M059J (cell line): ENCODE results near the gene STX2. TPM values are rescaled to one million over a fixed set of nuclear protein-coding genes. Genes with fewer than 3 reads are reported as not detected.
"Not testable (repeated sequence)": the region's sequence is repeated elsewhere in the genome, so short reads cannot be mapped to it uniquely, and the experiment has no call there.

Experiments
- DNase-seq: peaks from one replicate; pipeline ENCODE4 v3.0.0-alpha.2; 2012; ENCODE audit warnings: low read depth
- total RNA-seq: library from RNA; depleted of rRNA; stranded (reverse); fragments of >200 nt; shearing (Covaris generic); gene quantifications from 2 replicates; pipeline ENCODE4 v1.2.3, GENCODE V29; 2014

STX2 gene
- total RNA-seq, 1 experiment from 2014 or later, result 29.2 TPM

DNA sequence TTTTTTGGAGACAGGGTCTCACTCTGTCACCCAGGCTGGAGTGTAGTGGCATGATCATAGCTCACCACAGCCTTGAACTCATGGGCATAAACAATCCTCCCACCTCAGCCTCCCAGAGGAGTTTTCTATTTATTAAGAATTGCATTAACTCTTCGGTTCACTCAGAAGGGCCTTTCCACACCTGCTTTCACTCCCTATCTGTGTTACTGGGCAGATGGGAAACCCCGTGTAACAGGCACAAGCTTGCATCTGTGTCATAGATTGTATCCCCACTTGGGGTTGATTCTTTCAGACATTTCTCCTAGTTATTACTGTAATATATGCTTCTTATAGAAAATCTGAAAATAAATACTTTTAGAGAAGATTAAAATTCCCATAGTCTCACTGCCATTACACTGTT is 38.7 kb downstream of the STX2 start:
- no peak for DNase-seq

DNA sequence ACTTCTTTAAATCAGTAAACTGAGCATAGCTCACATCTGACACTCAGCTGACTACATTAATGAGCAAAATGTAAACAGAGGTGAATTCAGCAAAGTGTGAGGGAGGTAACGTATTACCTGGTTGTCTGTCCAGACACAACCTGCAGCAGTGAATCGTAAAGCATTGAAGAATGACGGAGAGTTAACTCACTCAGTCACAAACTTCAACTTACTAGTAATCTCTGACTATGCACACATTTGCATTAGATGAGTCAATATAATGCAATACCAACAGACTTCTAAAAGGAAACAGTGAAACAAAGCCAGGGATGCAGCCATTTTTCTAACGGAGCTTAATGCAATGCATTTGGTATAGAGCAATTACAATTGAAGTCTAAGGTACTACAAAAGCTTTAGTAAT is 40.0 kb downstream of the STX2 start:
- no peak for DNase-seq

DNA sequence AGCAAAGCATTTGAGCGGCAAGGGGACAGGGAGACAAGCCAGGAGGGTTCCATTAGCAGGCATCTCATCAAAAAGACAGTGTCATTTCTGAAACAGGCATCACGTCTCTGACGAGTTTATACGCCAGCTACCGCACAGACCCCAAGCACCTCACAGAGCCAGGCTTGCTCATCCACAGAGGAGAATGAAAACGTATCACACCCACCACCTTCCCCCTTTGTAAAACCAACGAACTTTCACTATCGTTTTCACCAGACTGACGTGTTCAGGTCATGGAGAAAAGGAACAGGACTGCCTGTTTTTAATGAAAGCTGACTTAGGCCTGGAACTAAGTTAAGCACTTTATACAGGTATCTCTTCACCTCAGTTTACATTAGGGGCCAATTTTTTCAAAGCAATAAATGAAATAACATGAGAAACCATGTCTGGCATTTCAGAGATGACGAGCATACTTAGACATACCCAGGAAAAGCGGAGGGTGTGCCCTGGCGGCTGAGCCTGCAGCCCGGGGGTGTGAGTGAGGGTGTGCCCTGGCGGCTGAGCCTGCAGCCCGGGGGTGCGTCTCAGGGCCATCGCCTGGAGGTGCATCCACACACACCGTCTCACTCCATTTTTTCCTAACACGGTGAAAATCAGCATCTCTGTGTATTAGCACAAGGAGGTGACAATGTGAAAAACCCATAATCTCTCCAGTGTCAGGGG is 41.9 kb downstream of the STX2 start:
- no peak for DNase-seq

DNA sequence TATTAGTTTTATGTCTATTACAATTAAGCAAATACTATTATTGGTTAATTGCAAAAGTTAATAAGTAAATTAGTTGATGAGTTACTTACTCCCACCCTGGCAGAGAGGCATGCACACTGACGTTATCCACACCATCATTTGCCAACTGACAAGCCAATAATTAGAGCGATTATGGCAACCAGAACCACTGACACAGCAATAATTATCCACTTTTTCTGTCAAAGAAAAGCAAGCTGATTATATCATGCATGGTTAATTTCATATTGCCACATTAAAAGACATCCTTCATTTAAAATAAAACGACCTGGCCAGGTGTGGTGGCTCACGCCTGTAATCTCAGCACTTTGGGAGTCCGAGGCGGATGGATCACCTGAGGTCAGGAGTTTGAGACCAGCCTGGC is 43.1 kb downstream of the STX2 start:
- no peak for DNase-seq

DNA sequence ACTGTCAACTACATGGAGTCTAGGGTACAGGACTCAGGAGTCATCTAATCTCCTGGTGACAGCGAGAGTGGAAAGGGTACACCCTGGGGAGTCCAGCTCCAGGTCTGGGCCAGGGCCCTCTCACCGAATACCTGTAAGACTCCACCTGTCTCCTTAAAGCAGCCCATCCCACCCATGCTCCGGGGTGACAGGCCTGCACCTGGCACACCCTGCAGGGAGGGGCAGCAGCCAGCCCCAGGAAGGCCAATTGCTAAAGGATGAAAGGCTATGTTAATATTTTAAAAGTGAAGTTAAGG is 45.5 kb downstream of the STX2 start:
- DNase-seq, result no peak

DNA sequence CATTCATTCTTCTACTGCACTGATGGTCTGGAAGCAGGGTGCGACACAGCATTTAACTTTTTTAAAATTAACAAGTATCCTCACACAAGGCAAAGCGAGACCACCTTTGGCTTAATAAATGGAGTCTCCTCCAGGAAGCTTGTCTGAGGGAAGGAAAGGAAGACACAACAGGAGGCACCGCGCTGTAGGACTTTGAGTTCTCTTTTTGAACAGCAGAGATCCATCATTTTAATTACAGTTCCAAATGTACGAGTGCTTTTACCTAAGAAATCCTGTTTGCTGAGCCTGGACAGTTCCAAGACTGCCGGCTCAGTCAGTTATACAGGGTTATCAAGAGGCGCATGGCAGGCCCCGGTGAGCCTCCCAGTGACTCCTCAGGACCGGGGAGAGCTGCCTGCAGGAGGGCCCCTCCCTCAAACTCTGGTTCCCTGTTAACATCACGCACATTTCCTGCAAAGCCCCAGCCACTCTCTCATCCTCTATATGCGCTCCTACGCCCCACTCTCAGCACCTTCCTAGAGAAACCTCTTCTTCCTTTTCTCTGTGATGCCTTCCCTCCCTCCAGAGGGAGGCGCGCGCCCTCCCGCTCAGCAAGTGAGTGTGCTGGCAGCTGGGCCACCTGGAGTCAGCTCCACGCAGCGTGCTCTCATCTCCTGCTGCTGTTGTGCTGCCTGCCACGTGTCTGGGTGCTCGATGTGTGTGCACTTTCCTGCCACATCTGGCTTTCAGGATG is 46.1 kb downstream of the STX2 start:
- no peak for DNase-seq

DNA sequence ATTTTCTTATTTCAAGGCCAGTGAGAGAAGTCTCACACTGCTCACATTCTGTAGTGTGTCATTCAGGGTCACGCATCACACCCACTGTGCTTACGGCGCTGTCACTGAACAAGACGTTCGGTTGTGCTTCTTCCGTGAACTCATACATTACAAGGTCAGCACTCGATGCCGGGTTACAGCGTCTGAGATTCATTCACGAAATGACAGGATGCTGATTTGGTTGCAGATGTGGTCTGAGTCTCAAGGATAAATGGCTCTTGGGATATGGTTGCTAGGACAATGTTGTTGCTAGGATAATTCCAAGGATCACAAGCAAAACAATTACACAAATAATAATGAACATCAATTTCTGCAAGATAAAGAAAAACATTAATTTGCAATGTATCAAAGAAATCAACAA is 47.4 kb downstream of the STX2 start:
- peak; percentile 5 for DNase-seq

DNA sequence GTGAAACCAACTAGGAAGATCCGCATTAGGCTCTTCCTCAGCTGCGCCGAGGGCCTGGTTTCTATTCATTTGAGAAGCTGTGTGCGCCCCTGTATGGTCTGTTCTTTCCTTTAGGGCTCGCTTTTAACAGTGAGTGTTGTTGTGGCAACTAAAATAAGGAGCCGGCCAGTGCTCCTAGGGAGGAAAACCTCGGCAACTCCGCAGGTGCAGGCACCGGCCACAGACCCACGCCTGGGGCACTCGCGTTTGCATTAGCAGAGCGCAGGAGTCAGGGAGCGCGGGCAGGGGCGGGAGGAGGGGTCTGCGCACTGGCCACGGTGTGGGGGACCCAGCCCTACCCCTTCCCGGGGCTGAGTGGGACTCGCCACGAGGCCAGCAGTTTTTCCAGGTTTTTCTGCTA is 50.5 kb downstream of the STX2 start:
- DNase-seq, result no peak

DNA sequence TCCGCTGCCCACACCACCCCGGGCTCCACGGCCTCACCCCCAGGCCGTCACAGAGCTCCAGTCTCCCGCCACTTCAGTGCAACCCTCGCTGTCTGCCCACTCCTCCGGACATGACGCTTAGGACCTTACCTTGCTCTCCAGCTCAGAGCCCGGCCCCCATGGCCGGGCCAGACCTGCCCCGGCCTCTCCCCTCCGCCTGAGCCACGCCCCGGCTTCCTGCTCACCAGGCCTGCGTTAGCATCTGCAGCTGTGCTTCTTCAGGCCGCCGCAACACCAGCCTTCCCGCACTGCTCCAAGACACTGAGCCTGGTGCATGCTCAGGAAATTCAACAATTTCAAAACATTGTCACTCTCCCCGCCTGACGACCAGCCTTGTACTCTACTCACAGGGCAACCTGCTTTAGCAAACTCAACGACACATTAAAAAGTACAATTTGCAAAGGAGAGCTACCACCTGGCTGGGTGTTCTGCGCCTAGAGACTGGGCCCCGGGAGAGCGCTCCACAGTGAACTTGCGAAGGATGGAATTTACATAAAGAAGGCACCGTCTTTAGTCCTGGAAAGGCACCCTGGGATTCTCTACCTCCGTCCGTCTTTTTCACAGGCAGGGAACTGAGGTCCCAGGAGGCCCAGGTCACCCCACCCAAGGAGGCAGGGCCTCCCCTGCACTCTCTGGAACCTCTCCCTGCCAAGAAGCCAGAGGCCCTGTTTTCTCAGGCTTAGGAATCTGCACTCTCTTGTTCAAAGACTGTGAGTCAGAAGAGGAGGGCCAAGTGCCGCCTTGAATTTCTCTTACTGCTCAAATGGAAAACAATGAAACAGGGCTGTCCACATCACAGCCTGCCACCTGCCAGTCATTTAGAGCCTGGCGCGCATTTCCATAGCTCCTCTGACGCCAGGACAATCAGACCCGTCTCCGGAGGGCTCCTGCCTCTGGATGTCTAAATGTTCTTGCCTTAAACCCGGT is 51.3 kb downstream of the STX2 start:
- no peak for DNase-seq

DNA sequence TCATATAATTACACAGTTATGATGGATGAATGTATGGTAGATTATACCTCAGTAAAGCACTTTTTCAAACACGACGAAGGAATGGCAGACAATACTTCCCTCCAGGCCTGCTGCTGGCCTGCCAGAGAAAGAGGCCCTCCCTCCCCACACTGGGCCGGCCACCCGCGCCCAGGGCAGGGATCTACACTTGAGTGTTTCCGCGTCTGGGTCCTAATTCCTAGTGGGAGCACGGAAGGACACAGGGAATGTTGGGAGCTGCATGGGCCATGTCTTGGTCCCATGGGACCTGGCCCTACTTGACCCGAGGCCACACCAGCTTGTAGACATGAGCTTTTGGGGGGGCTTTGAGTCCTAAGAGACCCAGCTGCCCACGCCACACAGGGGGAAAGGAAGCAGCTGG is 52.0 kb downstream of the STX2 start:
- no peak for DNase-seq

DNA sequence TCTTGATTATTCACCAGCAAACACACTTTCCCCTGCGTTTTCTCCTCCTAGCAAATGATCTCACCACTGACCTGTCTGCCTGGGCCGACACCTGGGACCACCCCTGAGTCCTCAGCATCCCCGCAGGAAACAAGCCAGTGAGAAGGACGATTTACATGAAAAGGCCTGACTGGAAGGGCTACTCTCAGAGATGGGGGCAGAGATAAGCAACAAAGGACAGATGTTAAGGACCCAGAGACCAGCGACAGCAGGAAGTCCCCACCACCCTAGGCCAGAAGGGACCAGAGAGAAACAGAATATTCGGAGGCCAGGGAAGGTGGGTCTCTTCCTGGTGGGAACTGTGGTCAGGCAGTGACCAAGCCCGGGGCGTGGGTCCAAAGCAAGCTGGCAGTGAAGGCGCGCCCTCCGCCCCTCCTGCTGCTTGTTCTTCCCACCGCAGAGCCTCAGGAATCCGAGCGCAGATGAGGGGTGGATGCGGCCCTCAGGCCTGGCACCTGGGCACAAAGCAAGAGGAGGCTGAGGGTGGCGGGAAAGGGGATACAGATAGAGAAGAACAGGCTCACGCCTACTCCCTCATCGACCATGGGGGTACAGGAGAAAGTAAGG is 55.8 kb downstream of the STX2 start:
- no peak for DNase-seq

DNA sequence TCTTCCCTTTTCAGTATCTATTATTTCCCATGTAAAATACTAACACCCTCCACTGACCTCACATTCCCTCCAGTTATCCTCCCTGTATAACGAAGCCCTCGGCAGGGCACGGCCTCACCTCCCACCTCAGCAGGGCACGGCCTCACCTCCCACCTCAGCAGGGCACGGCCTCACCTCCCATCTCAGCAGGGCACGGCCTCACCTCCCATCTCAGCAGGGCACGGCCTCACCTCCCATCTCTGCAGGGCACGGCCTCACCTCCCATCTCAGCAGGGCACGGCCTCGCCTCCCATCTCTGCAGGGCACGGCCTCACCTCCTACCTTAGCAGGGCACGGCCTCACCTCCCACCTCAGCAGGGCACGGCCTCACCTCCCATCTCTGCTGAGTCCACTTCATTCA is 56.8 kb downstream of the STX2 start:
- DNase-seq, result not testable (repeated sequence)

DNA sequence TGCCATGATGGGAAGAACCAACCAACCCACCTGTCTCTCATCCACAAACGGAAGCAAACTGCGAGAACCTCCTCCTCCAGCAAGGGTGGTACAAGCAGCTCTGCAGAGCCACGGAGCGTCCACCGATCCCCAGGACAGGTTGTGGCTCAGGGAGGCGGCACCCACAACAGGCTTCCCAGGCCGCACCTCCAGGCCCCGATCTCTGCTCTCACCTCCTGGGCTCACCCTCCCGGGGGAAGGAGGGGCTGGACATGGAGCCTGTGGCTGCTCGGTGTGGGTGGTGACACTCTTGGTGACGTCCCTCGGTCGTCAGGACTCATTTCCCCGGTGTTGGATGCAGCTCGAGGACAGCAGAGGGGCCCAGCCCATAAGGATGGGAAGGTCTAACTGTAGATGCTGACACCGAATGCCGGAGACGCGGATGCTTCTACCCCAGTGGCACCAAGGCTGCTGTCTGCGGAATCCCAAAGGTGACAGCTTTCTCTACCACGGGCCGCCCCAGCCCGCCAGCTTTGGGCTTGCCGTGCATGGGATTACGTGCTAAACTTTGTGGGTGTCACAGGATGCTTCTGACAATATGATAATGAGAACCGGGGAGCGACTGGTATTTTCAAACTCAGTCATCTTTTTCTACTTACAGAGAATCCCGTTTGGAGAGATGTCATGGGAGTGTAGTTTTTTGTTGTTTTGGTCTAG is 58.0 kb downstream of the STX2 start:
- no peak for DNase-seq

DNA sequence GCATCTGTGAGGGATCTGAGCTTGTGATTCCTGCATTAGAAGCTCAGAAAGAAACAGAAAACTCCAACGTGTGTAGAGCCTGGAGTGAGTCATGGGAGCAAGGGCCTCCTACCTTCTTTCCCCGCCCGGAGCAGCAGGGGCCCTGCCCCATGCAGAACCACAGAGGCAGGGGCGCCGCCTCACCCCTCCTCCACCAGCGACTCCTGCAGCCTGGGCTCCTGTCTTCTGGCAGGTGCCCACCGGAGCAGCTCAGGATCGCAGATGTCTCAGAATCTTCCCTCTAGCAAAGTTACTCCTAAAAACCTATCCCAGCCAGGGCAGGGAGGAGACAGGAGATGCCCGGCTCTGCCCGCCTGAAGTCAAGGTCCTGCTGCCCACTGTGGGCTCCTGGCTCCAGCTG is 58.7 kb downstream of the STX2 start:
- DNase-seq, result no peak

DNA sequence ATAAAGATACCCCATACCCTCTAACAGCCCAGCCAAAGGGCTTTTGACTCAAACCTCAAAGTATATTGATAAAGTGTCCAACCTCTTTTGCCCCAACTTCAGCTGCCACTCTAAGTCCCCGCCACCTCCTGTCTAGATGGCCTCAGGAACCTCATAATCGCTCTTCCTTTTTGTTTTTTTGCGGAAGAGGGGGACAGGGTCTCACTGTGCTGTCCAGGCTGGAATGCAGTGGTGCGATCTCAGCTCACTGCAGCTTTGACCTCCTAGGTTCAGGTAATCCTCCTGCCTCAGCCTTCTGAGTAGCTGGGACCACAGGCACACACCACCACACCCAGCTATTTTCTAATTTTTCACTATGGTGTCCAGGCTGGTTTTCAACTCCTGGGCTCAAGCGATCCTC is 60.3 kb downstream of the STX2 start:
- no peak for DNase-seq

DNA sequence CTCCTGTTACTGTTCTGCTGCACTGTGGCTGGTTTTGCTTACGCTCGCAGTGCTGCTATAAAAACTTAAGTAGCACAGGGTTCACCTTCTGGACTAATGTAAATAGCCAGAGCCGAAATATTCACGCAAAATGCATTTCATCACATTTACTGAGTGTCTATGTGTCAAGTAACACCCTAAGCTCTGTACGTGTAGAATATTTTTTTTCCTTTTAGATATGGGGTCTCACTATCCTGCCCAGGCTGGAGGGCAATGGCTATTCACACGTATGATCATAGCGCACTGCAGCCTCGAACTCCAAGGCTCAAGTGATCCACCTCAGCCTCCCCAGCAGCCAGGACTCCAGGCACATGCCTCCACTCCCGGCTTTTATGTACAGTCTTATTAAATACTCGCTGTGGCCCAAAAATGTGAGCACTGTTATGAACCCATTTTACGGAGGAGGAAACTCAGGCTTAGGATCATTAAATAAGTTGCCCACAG is 62.2 kb downstream of the STX2 start:
- DNase-seq, result no peak

DNA sequence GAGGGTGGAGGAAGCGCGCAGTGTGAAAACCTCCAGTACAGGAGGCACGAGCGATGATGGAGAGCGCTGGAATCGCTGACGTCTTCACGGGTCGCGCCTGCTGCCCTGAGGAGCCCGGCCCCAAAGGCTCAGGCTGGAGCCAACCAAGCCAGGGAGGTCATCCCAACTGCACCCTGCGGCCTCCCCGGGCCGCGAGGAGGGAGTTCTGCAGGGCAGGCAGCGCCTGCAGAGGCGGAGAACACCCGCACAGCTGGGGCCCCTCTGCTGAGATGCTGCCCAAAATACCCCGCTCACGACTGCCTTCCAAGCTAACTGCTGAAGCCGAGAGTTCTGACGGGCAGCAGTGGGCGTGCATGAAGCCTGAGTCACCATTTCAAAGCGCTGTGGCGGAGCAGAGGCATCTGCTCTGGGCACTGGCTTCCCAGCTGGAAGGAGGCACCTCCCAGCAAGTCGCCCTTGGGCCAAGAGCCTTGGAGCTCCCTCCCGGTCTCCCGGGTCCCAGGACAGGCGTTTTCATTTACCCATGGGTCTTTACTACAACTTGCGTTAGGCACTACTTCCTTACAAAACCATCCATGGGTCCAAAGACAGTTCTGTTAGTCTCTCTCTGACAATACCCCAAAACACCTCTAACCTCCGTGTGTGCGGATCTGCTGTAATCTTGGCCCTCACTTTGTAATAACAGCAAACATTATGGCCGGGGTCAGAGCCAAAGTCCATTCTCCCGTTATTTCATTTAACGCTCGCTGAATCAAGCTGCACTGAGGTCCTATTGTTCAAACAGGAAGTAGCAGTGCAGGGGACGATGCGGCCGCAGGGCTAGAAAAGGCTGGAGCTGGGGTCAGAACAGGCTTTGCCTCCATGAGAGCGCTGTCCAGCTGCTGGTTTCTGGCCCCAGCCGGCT is 62.8 kb downstream of the STX2 start:
- DNase-seq, result peak; percentile 77

DNA sequence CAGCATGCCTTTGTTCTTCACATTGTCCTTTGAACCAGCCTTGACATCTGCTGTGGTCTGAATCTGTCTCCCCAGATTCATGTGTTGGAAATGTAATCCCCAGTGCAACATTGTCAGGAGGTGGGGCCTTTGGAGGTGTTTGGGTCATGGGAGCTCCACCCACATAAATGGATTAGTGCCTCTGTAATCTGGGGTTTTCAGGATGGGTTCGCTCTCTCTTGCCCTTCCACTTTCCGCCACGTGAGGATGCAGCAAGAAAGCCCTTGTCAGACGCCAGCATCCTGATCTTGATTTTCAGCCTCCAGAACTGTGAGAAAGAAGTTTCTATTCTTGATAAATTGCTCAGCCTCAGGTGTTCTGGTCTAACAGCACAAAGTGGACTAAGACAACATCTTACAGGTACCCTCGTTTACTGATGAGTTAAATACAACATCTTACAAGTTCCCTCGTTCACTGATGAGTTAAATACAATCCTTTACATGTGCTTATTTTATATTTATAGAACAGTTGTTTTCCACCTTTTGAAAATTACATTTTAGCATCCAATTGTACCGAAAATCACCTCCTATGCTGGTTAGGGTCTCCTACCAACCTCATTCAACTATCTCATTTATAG is 68.5 kb downstream of the STX2 start:
- DNase-seq, result no peak

DNA sequence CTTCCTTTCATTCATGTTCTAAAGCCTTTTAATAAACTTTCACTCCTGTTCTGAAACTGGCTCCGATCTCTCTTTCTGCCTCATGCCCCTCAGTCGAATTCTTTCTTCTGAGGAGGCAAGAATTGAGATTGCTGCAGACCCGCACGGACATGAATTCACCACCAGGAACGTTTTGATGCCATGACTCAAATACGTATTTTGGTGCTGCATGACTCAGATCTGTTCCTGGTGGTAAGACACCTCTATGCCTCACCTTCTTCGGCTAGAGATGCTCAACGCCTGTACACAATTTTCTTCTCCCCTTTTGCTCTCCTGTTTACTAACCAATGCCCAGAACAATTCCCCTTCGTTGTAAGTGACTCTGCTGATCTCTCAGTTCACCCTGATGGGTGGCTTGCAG is 70.9 kb downstream of the STX2 start:
- peak; percentile 7 for DNase-seq

DNA sequence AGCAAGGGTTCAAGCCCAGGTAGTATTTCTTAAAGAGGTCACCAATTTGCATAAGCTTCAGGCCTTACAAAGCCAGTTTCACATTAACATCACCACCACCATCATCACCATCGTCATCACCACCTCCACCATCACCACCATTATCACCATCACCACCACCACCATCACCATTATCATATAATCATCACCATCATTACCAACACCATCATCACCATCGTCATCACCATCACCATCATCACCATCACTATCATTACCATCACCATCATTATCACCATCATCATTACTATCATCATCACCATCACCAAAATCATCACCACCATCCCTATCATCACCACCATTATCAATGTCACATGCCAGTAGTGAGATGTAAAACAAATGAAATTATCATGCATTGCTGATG is 72.6 kb downstream of the STX2 start:
- no peak for DNase-seq
